K562 (cell line): ENCODE results near the gene NOL4L. TPM values are rescaled to one million over a fixed set of nuclear protein-coding genes. Genes with fewer than 3 reads are reported as not detected.

Experiments
- ARID2 ChIP-seq: fragments of 450-650 bp; IDR thresholded peaks from 2 replicates; pipeline ENCODE4 v1.6.1; 2017; ENCODE audit warnings: antibody characterized with exemption, mild to moderate bottlenecking
- BRCA1 ChIP-seq, 2 experiments: fragments of 450-650 bp in 1 of 2; sonication (generic) in 1 of 2; formaldehyde crosslinking in 1 of 2; IDR thresholded peaks; 2 replicates each; pipeline versions ENCODE4 v1.5.0 to v1.6.1; 2017 to 2020; ENCODE audit warnings: mild to moderate bottlenecking in 1 of 2, missing genetic modification reagents in 1 of 2
- CREB3L1 ChIP-seq: fragments of 450-650 bp; IDR thresholded peaks from 2 replicates; pipeline ENCODE4 v1.6.1; 2014; ENCODE audit warnings: low read depth, mild to moderate bottlenecking, moderate library complexity, borderline replicate concordance
- HNRNPLL ChIP-seq: fragments of 200-400 bp; formaldehyde crosslinking; IDR thresholded peaks from 2 replicates; pipeline ENCODE4 v1.6.1; 2017; ENCODE audit warnings: low read length, low read depth, mild to moderate bottlenecking; ENCODE audit not compliant: poor library complexity, severe bottlenecking
- MNT ChIP-seq, 2 experiments: fragments of 450-650 bp; conservative IDR thresholded peaks; 2 replicates each; pipeline ENCODE4 v1.6.1; 2017; ENCODE audit warnings: mild to moderate bottlenecking in 2 of 2, moderate library complexity in 2 of 2
- NKRF ChIP-seq: fragments of 450-650 bp; IDR thresholded peaks from 2 replicates; pipeline ENCODE4 v1.6.1; 2016; ENCODE audit warnings: borderline replicate concordance
- SPI1 ChIP-seq: IDR thresholded peaks from 2 replicates; pipeline ENCODE4 v1.6.1; 2011; ENCODE audit warnings: low read depth, low read length, control low read depth, borderline replicate concordance
- SUPT5H ChIP-seq: fragments of 450-650 bp; IDR thresholded peaks from 2 replicates; pipeline ENCODE4 v1.6.1; 2016
- TAF1 ChIP-seq: IDR thresholded peaks from 2 replicates; pipeline ENCODE4 v1.6.1; 2011; ENCODE audit warnings: mild to moderate bottlenecking, low read length, moderate library complexity; ENCODE audit not compliant: insufficient read depth, control insufficient read depth, severe bottlenecking; ENCODE audit errors: extremely low read depth
- ZKSCAN1 ChIP-seq: fragments of 150-350 bp; IDR thresholded peaks from 2 replicates; pipeline ENCODE4 v1.6.1; 2016; ENCODE audit warnings: low read depth, low read length
- ZNF175 ChIP-seq: fragments of 200-800 bp; sonication (Bioruptor generic); IDR thresholded peaks from 2 replicates; pipeline ENCODE4 v1.6.1; 2016; ENCODE audit warnings: low read depth, mild to moderate bottlenecking, missing genetic modification characterization, missing compliant biosample characterization
- ZNF407 ChIP-seq: fragments of 450-650 bp; IDR thresholded peaks from 2 replicates; pipeline ENCODE4 v1.6.1; 2016; ENCODE audit warnings: low read depth
- polyA plus RNA-seq, 8 experiments: library from polyadenylated mRNA; depleted of rRNA in 4 of 8; stranded (reverse) in 5 of 8; unstranded in 3 of 8; fragments of >200 nt; fragmentation: Nextera tagmentation in 2 of 8; fragmentation: Illumina TruSeq in 1 of 8; extraction: Ambion mirVana in 2 of 8; extraction: Trizol in 1 of 8; gene quantifications; 2 replicates each; pipeline versions ENCODE4 v1.2.1 to v1.2.3, GENCODE V29; 2011 to 2014; ENCODE audit warnings: inconsistent platforms in 1 of 8, missing spikeins in 1 of 8
- total RNA-seq, 7 experiments: library from RNA; depleted of rRNA in 6 of 7; stranded (reverse); fragments of >200 nt in 6 of 7; fragmentation: Illumina TruSeq in 2 of 7; extraction: Trizol in 2 of 7; gene quantifications; 2 replicates each; pipeline versions ENCODE4 v1.2.1 to v1.2.3, GENCODE V29; 2011 to 2021; ENCODE audit warnings: low replicate concordance in 1 of 7

Gene NOL4L
- total and polyA plus RNA-seq, 9 of the 15 experiments (the other 6 are each of a cell fraction or from before 2014, with no cell fraction given): 5.1 to 36.2 (median 13.6) TPM

GRCh38 chr20:32474967-32475811 lies 109.9 kb downstream of the NOL4L start (continued):
- TF ChIP-seq ZKSCAN1 (0 out of 2 replicates have a peak, but pooled peaks have one; percentile 10), ZNF407 (no peak), TAF1 (peak; percentile 45), SUPT5H (peak; percentile 59), SPI1 (peak; percentile 43; the same call in 1 of the 2 replicates), BRCA1 (IDR thresholded peaks at IDR 0.05) (no peak), BRCA1 (CRISPR knock-in tag; IDR thresholded peaks at IDR 0.05) (no peak), HNRNPLL (peak; percentile 20), ARID2 (no peak), MNT (conservative IDR thresholded peaks at IDR 0.05) (peak; percentile 59 to 69; a peak in 3 of 4 replicates), ZNF175 (0 out of 2 replicates have a peak, but pooled peaks have one; percentile 50), NKRF (0 out of 2 replicates have a peak, but pooled peaks have one; percentile 16), CREB3L1 (0 out of 2 replicates have a peak, but pooled peaks have one; percentile 11)
